GM12891 (cell line): ENCODE measurements around the gene DOCK4.

Experiments
- DNase-seq: peaks from one replicate; pipeline ENCODE4 v3.0.0; 2011; ENCODE audit warnings: low spot score; ENCODE audit not compliant: insufficient read length
- FAIRE-seq: peaks from 2 replicates; lab custom pipeline; 2011; peaks lifted over from hg19 to GRCh38; lab: Jason Lieb, UNC
- PAX5 ChIP-seq: IDR thresholded peaks from 2 replicates; pipeline ENCODE4 v1.6.1; 2011; ENCODE audit warnings: low read length, moderate library complexity, mild to moderate bottlenecking; ENCODE audit not compliant: insufficient read depth, severe bottlenecking
- POLR2A ChIP-seq: IDR thresholded peaks from 2 replicates; pipeline ENCODE4 v1.6.1; 2011; ENCODE audit warnings: low read depth, low read length, control low read depth
- POLR2AphosphoS5 ChIP-seq: IDR thresholded peaks from 2 replicates; pipeline ENCODE4 v1.6.1; 2011; ENCODE audit warnings: low read depth, low read length, control low read depth
- POU2F2 ChIP-seq: IDR thresholded peaks from 2 replicates; pipeline ENCODE4 v1.6.1; 2011; ENCODE audit warnings: low read depth, mild to moderate bottlenecking, control low read depth, low read length, moderate library complexity
- SPI1 ChIP-seq: IDR thresholded peaks from 2 replicates; pipeline ENCODE4 v1.6.1; 2011; ENCODE audit warnings: low read depth, low read length, control low read depth
- TAF1 ChIP-seq: IDR thresholded peaks from 2 replicates; pipeline ENCODE4 v1.6.1; 2011; ENCODE audit warnings: low read depth, low read length, control low read depth

The DOCK4 gene

GRCh38 chr7:111858331-111858730, 347.9 kb downstream of the DOCK4 start:
- DNase-seq (no peak), FAIRE-seq (no peak)
- no peak for TF ChIP-seq POLR2A
- no peak for TF ChIP-seq TAF1

- DNase-seq, result no peak
- no peak for FAIRE-seq
- TF ChIP-seq PAX5 (no peak), POLR2A (no peak), POU2F2 (no peak), TAF1 (no peak), SPI1 (no peak)
Observed at GRCh38 chr7:111855842-111856227, 350.4 kb downstream of the DOCK4 start.

- FAIRE-seq (peak; percentile 52), DNase-seq (peak; percentile 20)
- TF ChIP-seq POLR2AphosphoS5 (no peak), PAX5 (no peak), POLR2A (no peak), POU2F2 (no peak), SPI1 (no peak), TAF1 (no peak)
Observed at GRCh38 chr7:111855161-111855841, 350.9 kb downstream of the DOCK4 start.

- DNase-seq (no peak), FAIRE-seq (no peak)
- TF ChIP-seq POLR2AphosphoS5 (no peak), SPI1 (no peak), TAF1 (no peak), PAX5 (no peak), POU2F2 (no peak), POLR2A (no peak)
Observed at GRCh38 chr7:111853201-111853990, 352.8 kb downstream of the DOCK4 start.

- DNase-seq, result no peak
- no peak for TF ChIP-seq POLR2AphosphoS5
- TF ChIP-seq SPI1, result no peak
- TF ChIP-seq PAX5, result no peak
- no peak for TF ChIP-seq POLR2A
- no peak for TF ChIP-seq POU2F2
- TF ChIP-seq TAF1, result no peak
- no peak for FAIRE-seq
Observed at GRCh38 chr7:111852081-111852480, 354.1 kb downstream of the DOCK4 start.

- TF ChIP-seq POLR2AphosphoS5 (no peak), PAX5 (no peak), POU2F2 (no peak), POLR2A (no peak), TAF1 (no peak), SPI1 (no peak)
- DNase-seq (no peak), FAIRE-seq (no peak)
Observed at GRCh38 chr7:111846898-111847297, 359.3 kb downstream of the DOCK4 start.

- DNase-seq, result no peak
- no peak for FAIRE-seq
- no peak for TF ChIP-seq SPI1
Observed at GRCh38 chr7:111845853-111846252, 360.3 kb downstream of the DOCK4 start.

GRCh38 chr7:111844904-111845671, 361.1 kb downstream of the DOCK4 start:
- FAIRE-seq, result no peak
- DNase-seq, result no peak
- TF ChIP-seq POLR2A (no peak), SPI1 (no peak), PAX5 (no peak), POU2F2 (no peak), POLR2AphosphoS5 (no peak), TAF1 (no peak)

- TF ChIP-seq POLR2AphosphoS5 (no peak), PAX5 (no peak), POU2F2 (no peak)
- FAIRE-seq, result no peak
- no peak for DNase-seq
Observed at GRCh38 chr7:111842491-111842890, 363.7 kb downstream of the DOCK4 start.

GRCh38 chr7:111841596-111842205, 364.5 kb downstream of the DOCK4 start:
- FAIRE-seq (no peak), DNase-seq (no peak)
- TF ChIP-seq SPI1, result no peak
- TF ChIP-seq PAX5, result no peak
- TF ChIP-seq POLR2AphosphoS5, result no peak
- no peak for TF ChIP-seq TAF1
- TF ChIP-seq POU2F2, result no peak
- TF ChIP-seq POLR2A, result no peak
